HG02798 (cell line): ENCODE results near the gene NKAIN4.
"Not testable (repeated sequence)": the region's sequence is repeated elsewhere in the genome, so short reads cannot be mapped to it uniquely, and the experiment has no call there.

Source experiments
- ATAC-seq: cut with Tn5 transposase; IDR thresholded peaks from one replicate; pipeline ENCODE4 v1.9.1; 2021; ENCODE audit warnings: mild to moderate bottlenecking; ENCODE audit not compliant: unreplicated experiment, poor library complexity

The NKAIN4 gene

GRCh38 chr20:63222541-63222940 is 31.7 kb downstream of the NKAIN4 start:
- no peak for ATAC-seq

DNA sequence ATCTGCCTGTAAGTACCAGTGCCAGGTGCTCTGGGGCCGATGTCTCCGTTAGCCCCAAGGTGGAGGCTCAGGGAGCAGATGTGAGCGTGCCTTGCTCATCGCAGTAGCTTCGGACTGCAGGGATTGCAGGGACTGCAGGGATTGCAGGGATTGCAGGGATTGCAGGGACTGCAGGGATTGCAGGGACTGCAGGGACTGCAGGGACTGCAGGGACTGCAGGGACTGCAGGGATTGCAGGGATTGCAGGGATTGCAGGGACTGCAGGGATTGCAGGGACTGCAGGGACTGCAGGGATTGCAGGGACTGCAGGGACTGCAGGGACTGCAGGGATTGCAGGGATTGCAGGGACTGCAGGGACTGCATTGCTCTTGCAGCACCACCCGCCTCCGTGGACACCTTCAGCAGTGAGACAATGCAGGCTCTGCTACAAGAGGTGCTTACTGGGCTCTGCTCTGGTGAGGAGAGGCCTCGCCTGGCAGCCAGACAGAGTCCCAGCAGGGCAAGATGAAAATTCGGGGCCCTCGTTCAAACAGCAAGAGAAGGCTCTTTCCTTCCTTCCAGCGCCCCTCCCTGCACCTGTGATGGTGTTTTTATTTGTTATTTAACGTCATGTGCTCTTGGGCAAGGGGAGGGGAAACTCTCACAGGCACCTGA is 32.7 kb downstream of the NKAIN4 start:
- ATAC-seq: not testable (repeated sequence)

GRCh38 chr20:63220696-63221399 is 33.4 kb downstream of the NKAIN4 start:
- no peak for ATAC-seq

GRCh38 chr20:63219866-63220521 is 34.3 kb downstream of the NKAIN4 start:
- no peak for ATAC-seq

GRCh38 chr20:63219447-63219821 is 34.8 kb downstream of the NKAIN4 start:
- ATAC-seq: no peak

GRCh38 chr20:63218701-63219446 is 35.4 kb downstream of the NKAIN4 start:
- no peak for ATAC-seq

DNA sequence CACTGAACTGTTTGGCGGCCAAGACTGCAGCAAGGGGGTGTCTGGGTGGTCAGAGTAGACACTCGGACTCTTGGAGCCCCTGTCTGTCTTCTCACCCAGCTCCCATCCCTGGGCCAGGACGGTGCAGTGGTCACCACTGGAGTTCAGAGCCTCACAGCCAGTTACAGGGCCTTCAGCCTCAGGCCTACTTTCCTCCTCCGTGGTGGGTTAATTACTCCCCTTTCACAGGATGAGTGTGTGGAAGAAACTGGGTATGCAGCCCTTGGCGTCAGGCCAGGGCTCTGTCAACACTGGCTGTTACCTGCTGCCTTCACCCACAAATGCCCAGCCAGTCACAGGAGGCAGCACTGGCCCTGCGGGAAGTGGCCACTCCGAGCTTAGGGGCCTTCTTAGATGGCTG is 36.6 kb downstream of the NKAIN4 start:
- no peak for ATAC-seq

- no peak for ATAC-seq
Observed at GRCh38 chr20:63216849-63217471, 37.3 kb downstream of the NKAIN4 start.

DNA sequence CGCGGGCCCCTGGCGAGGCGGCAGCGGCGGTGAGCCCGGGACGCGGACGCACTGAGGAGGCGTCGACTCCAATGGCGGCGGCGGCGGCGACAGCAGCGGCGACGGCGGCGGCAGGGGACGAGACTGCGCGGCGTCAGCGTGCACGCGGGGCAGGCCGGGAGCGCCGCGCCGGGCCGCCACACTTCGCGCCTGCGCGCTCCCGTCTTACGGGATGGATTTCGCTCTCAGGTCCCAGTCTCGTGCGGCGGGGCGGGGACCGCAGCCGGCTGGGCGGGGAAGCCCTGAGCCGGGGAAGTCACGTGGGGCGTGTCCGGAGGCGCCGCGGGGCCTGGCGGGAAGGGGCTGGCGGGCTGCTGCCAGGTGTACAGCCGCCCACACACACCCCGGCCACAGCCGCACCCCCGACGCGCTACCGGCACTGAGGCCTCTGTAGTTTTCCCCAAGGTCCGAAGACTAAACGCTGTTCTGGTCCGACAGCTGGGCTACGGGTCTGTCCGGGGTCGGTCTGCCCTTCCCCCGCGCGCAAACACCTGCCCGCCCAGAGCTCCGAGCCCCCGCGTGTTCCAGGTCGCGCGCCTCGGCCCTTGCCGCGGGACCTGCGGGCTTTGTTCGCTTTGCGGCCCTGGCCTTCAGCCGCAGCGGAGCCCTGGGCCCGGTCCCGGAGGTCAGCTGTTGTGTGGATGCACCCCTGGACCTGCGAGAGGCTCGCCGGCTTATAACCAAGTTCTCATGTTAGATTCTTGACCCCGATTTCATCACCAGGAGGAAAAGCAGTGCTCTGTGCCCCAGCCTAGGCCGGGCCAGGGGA is 38.0 kb downstream of the NKAIN4 start, which contains the start of gene YTHDF1:
TSS of gene YTHDF1 (minus strand) at position 91 of the 808 bp plus-strand sequence. CDS start 239 bp downstream, outside the sequence.
- ATAC-seq: peak; percentile 92

GRCh38 chr20:63215101-63216040 is 38.9 kb downstream of the NKAIN4 start:
- no peak for ATAC-seq

DNA sequence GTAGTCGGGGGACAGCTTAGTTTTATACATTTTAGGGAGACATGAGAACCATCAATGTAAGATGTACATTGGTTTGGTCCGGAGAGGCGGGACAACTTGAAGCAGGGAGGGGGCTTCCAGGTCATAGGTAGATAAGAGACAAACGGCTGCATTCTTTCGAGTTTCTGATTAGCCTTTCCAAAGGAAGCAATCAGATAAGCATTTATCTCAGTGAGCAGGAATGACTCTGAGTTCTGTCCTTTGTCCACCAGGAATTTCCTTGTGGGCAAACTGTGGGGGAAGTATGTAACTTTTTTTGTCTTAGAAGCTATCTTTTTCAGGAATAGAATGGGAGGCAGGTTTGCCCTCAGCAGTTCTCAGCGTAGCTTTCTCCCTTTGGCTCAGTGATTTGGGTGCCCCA is 39.7 kb downstream of the NKAIN4 start:
- no peak for ATAC-seq

- ATAC-seq: no peak
Observed at GRCh38 chr20:63212792-63213191, 41.5 kb downstream of the NKAIN4 start.

DNA sequence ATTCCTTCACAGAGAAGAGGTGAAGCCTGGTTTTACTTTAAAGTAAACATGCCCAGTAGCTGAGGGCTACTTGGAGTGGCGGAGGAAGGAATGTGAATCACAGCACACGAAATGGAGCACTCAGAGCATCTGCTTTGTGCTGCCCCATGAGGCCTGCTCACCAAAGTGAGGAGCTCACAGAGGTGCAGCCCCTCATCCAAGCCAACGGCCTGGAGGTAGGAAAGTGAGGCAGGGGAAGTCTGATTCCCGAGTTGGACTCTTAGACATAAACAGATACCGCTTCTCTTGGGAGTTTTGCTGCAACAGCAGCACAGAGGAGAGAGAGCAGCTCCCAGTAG is 41.9 kb downstream of the NKAIN4 start:
- no peak for ATAC-seq

GRCh38 chr20:63210011-63210605 is 44.2 kb downstream of the NKAIN4 start:
- ATAC-seq: no peak

- ATAC-seq: no peak
Observed at GRCh38 chr20:63208346-63208909, 45.8 kb downstream of the NKAIN4 start.

- ATAC-seq: no peak
Observed at GRCh38 chr20:63206878-63207277, 47.4 kb downstream of the NKAIN4 start.

DNA sequence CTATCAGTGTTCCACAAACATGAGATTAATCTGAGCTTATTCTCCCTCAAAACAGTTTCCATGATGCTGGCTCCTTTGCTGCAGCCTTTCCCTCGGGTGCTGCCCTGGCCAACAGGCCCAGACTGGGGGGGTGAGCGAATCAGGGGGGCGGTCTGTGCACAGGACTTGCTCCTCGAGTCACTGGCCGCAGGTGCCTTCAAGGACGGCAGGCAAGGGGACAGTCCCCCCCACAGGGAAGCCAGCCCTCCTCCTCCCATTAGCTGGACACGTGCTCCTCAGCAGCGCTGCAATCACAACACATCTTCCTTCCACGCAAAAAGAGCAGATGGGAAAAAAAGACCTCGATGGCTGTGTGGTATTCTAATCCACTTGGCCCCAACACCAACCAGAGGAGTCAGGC is 48.4 kb downstream of the NKAIN4 start:
- ATAC-seq: no peak

- ATAC-seq: no peak
Observed at GRCh38 chr20:63204362-63204761, 49.9 kb downstream of the NKAIN4 start.
